GM18508 (cell line): ENCODE measurements around the gene DCN.
"Not testable (repeated sequence)": the region's sequence is repeated elsewhere in the genome, so short reads cannot be mapped to it uniquely, and the experiment has no call there.

Source experiments
- ATAC-seq: cut with Tn5 transposase; IDR thresholded peaks from one replicate; pipeline ENCODE4 v1.9.1; 2021; ENCODE audit warnings: moderate number of reproducible peaks; ENCODE audit not compliant: insufficient read depth, unreplicated experiment

DCN gene, protein sequence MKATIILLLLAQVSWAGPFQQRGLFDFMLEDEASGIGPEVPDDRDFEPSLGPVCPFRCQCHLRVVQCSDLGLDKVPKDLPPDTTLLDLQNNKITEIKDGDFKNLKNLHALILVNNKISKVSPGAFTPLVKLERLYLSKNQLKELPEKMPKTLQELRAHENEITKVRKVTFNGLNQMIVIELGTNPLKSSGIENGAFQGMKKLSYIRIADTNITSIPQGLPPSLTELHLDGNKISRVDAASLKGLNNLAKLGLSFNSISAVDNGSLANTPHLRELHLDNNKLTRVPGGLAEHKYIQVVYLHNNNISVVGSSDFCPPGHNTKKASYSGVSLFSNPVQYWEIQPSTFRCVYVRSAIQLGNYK

DNA sequence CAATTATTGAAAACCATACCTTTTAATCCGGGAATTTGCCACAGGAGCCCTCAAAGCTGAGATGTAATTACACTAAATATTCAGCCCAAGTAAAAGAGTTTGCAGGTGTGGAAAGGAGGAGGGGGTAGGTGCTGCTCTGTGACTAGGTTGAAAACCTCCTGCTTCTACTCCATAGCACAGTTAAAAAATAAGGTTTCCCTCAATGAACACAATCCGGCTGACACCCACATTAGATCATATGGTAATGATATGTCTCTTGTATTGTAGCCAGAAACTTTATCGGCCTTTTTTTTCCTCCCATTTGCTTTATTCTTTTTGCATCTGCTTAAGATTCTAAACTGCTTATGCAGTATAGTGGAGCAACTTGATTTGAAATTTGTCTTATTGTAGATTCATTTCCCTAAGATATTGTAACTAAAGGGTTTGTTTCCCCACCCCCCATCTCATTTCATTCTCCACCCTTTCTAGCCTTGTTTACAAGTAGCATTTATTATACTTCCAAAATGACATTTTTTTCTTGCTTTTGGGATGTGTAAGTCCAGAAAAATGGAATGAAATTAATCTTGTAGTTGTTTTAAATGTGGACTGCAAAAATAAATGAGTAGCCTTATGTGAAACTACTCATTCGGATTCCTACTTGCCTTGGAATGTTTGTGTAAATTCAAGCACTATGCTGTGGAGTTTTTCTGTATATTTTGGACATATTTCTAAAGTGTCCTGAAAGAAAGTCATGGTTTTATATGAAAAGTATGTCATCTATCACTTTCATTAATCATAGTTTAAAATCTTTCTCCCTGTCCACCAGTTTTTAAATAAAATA, at the start of gene DCN:
TSS of gene DCN (minus strand) at position 182 of the 820 bp plus-strand sequence. CDS start 4,265 bp downstream, outside the sequence.
- ATAC-seq, result no peak

DNA sequence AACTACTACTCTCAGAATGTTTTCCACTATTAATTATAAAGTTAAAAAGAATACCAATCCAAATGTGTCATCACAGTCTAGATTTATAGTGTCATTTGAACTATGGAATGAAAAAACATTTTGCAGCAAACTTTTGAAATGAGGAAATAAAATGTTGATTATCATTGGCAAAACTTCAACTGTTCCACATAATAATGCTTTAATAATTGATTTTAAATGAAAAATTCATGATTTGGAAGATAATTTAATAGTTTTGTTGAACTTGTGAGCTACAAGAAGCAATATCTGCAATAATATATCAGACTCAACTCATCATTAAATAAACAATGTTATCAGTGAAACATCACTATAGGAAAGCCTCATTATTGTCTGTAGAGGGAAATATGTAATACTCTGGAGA, 48.2 kb upstream of the DCN start:
- ATAC-seq, result no peak

DNA sequence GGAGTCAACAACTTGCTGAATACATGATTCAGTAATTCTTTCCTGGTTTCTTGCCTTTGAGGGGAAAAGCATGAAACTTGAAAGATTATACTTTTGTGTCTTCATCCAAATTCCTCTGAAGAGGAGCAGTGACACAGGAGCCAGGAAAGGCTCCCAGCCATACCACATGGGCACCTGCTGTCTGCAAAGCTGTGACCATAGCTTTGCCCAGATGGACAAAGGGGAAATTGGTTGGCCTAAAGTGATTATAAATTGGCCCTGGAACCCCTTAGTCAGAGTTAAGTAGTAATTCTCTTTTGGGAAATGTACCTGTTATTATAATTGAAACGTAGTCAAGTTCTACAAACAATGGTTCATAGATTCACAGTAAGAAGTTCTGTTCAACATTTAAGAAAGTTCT, 44.3 kb upstream of the DCN start:
- ATAC-seq, result no peak

DNA sequence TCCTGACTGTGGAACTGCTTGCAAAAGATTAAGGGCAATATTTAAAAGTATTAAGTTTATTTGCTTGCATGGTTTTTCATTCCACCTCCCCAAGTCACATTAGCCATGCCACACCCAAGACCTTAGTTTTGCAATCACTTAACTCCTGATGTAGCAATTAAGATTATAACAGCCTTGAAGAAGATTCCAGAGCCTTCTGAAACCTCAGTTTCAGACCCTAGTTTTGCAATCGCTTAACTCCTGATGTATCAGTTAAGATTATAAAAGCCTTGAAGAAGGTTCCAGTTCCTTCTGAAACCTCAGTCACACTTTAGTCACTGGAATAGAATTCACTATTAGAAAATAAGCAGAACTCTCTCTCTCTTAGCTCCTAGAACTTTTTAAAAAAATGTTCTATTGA, 42.7 kb upstream of the DCN start:
- no peak for ATAC-seq

DNA sequence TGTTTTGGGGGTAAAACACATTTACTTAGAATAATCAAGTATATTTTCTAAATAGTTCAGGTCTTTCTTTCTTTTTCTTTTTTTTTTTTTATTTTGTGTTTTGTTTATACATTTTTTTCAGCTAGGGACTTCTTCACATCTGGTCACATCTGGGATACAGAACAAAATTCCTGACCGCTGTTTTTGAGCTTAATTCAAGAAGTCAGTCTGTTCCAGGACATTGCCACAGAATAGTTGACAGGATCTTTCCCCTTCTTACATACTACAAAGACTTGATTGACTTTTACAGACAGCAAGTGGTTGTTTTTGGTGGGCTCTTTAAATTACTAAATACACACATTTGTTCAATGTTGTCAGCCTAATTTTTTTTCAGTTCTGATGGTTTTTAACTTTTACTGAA, 41.8 kb upstream of the DCN start:
- no peak for ATAC-seq

DNA sequence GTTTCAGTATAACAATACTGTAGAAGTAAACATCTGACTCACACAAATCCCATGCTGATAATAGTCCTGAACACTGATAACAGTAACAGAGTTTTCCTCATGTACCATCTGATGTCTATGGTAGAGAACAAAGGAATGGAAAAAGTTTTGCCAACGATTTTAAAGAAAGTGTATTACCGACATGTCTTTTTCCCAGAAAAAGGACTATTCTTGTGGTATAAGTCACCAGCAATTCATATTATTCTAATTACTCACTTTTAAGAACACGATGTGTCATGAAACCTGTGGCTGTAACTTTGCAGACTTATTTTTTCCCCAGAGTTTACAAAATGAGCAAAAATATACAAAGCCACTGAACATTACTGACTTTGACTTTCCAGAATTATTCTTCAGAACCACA, 40.1 kb upstream of the DCN start:
- no peak for ATAC-seq

DNA sequence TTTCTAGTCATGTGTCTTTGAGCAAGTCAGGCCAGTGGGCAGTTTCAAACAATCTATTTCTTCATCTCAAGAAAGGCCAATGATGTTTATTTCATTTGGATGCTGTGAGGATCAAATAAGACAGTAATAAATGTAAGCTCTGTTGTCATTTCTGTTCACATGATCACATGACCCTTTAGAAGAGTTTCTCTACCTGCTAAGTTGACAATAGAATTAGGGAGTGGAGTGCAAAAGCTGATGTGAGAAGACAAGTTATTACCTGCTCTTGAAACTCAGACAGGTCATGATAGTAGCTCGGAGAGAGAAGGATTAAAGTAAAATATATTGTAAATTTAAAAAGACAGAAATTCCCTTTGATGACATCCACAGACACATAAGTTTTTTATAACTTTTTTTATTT, 37.3 kb upstream of the DCN start:
- no peak for ATAC-seq

DNA sequence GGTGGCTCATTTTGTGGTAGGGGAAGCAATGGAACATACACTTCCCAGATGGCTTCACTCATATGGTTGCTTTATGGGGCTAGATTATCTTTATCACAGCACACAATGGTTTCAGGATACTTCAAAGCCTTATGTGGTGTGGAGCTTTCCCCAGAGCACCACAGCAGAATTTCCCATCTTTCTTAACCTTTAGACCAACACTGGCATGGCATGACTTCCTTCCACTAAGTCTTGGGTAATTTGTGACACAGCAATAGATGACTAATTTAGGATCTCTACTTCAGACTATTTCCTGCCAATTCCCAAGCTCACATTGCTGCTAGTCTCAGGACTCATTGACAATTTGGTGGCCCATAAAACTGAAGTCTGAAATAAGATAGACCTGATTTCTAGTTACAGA, 36.9 kb upstream of the DCN start:
- ATAC-seq, result no peak

DNA sequence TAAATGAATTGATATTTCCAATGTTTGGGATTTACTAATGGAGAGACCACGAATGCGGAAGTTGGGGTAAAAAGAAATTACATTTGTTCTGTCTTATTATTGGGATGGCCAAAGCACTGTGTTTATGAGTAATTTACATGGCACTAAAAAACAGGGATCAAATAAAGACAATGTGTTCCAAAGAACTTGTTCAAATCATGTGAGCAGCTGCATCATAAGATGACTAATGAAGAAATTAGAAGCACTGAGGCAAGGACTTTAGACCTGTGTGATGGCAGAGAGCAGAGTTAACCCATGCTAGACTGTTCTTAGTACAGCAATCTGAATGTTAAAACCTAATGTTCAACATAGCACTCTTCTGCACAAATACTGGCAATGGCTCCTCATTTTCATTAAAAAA, 34.3 kb upstream of the DCN start:
- no peak for ATAC-seq

DNA sequence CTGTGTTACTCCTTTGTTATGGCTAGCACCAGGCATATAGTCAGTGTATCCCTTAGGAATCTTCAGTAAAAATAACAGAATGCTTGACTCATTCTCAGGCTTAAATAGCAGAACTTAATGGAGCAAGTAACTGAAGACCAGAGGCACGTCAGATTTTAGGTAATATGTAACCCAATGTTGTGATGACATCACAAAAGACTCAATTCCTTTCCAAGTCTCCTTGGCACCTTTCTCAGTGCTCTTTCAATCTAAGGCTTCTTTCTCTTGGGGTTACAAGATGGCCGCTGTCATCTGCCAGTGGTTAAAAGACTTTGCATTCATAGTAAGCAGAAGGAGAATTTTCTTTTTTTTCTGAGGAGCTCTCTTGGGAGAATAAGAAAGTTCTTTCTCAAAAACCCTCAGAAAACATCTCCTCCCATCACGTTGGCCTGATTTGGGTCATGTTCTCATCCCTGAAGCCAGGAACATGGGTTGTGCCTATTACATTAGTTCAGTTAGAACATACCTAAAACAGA, 33.4 kb upstream of the DCN start:
- ATAC-seq, result no peak

DNA sequence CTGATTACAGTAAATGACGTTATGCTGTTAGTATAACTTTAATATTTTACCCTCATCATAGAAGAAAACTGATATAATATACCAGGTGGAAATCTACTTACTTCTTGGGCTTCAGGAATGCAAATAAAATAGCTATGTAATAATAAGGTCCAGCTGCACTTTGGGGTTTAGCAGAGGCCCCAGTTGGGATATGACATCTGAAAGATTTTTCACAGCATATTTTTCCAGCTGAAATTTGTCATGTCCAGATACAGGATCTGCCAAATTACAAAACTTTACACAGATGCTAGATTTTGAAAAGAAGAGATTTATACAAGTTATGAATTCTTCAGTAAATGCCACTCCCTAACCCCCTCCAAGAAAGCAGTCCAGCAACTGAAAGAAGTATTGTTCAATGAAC, 29.2 kb upstream of the DCN start:
- ATAC-seq, result no peak

DNA sequence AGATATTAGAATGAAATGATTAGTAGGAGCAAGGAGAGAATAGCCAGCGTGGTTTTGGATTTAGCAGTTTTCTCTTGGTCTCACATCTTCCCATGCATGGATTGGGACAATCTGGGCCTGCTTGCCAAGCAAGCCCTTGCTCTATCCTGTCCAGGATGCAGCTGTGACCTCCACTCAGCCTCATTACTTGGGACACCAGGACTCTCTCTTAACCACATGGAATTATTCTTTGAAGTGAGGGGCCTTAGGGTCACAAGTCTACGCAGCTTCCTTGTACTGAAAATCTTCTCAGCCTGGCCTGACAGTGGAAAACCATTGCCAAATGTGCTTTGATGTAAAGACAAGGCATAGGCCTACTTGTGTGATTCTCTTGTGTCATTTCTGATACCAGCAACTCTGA, 28.0 kb upstream of the DCN start:
- ATAC-seq, result no peak

DNA sequence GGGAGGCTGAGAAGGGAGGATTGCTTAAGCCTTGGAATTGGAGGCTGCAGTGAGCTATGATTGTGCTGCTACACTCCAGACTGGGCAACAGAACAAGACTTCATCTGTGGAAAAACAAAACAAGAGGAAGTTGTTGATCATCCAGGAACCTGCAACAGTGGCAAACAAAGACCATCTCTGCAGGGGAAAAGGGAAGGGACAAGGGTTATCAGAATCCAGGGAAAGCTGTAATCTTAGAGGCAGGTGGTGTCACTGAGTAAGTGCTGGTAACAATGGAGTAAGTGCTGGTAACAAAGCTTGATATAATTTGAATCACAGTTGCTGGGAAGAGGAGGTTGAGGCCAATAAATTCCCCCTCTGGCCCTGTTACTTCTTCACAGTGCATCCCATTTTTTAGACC, 27.5 kb upstream of the DCN start:
- no peak for ATAC-seq

DNA sequence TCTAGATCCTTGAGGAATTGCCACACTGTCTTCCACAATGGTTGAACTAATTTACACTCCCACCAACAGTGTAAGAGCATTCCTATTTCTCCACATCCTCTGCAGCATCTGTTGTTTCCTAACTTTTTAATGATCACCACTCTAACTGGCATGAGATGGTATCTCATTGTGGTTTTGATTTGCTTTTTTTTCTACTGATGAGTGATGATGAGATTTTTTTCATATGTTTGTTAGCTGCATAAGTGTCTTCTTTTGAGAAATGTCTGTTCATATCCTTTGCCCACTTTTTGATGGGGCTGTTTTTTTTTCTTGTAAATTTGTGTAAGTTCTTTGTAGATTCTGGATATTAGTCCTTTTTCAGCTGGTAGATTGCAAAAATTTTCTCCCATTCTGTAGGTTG, 24.7 kb upstream of the DCN start:
- ATAC-seq, result not testable (repeated sequence)

DNA sequence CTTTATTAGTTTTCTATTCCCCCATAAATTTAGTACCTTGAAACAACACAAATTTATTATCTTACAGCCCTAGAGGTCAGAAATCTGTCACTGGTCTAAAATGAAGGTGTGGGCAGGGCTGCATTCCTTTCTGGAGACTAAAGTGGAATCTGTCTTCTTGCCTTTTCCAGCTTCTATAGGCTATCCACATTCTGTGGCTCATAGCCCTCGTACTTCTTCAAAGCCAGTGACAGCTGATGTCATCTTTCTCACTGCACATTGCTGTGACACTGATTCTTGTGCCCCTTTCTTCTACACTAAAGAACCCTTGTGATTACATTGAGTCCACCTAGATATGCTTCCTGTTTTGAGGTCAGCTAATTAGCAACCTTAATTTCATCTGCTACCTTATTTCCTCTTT, 23.2 kb upstream of the DCN start:
- ATAC-seq, result no peak

DNA sequence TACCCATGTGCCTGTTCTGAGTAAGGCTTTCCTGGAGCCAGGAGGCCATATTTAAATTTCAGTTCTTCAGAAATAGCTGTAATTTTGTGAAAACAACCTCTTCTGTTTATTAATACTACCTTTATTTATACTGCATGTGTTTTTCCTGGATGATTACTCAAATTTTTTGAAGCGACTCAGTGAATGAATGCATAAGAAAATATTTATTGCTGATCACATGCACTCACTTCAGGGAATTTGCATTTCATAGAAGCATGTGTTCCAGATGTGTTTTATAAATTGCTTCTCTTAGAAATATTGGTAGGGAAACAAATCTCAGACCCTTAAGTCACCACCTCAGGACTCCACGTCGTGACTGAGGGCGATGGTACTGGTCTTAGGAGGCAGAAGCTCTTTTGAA, 21.8 kb upstream of the DCN start:
- no peak for ATAC-seq

DNA sequence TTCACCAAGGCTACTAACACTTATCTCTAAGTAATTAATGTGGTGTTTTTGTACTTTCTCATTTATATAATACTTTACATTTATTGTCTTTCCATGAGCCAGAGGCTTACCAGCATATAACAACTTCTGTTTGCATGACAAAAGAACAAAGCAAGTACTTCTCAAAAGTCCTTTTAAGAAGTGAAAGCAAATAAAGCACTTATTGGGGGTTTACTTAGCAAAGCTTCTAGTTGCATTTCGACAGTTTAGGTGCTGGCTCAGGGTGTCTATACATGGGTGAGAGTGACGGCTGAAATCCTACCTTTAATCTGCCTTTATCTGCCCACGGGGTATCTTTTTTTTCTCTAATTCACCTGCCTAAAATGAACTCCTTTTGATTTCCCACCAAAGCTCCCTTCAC, 21.0 kb upstream of the DCN start:
- no peak for ATAC-seq

DNA sequence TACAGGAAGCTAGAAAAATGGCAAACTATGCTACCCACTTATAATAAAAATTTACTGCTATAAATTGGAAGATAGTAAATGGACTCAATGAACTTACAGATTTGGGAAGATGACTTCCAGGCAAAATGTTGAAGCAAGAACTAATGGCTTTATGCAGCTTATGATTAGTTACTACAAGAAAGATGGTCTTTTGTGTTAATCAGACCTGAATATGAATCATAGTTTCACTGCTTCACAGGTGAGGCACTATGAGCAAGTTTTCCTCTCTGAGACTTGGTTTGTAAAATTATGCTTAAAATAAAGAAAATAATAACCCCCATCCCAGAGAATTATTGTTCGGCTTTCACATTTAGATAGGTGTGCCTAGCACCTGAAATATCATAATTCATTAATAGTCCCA, 19.8 kb upstream of the DCN start:
- ATAC-seq, result no peak

DNA sequence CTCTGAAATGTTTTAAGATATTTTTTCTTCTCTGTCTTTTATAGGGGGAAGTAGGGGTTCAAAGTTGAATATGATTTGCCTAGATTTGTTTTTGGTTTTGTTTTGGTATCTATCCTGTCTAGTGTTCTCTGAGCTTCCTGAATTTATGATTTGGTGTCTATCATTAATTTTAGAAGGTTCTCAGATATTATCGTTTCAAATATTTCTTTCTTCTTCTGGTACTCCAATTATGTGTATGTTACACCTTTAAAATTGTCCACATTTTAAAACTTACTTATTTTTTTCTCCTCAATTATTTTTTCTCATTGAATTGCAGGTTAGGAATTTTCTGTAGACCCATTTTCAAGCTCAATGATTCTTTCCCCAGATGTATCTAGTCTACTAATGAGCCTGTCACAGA, 13.8 kb upstream of the DCN start:
- no peak for ATAC-seq

DNA sequence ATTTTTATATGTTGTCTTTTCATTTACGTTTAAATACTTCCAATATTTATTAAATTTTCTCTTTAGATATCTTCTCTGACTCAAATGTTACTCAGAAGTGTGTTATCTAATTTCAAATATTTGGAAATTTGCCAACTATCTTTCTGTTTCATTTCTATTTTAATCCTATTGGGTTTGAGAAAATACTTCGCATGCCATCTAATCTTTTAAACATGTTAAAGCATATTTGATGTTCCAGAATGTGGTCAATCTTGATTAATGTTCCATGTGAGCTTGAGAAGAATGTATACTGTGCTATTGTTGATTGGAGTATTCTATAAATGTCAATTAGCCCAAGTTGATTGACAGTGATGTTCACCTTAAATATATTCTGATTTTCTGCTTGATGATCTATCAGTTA, 11.9 kb upstream of the DCN start:
- no peak for ATAC-seq

DNA sequence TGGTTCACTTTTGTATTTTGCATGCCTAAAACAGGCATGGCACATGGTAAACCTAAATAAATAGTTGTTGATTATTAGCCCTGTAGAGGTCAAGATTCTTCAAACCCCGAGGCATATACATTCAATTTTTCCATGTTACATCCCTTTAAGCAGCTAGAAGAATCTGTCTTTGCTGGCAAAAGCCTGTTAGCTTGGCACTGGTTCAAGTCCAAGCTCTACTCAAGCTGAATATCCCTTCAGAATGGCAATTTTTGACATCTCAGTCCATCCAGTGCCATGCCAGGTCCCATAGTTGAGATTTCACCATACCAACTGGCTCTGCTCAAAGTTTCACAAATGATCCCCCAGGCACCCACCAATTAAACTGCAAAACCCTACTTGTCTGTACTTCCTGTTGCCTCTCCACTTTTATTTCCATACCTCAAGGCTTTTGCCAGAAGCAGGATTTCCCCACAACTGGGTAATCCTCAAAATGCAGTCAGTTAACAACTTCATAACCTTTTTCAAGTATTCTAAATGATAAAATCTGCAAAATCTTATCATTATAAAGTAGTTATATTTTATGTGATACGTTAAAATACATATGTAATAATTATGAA, 9.0 kb upstream of the DCN start:
- ATAC-seq, result no peak
